ENCODE results near the gene FADS2. TPM values are rescaled to one million over a fixed set of nuclear protein-coding genes. Genes with fewer than 3 reads are reported as not detected.

Gene FADS2
- total RNA-seq, 1 experiment from 2014 or later = 17.1 TPM

DNA sequence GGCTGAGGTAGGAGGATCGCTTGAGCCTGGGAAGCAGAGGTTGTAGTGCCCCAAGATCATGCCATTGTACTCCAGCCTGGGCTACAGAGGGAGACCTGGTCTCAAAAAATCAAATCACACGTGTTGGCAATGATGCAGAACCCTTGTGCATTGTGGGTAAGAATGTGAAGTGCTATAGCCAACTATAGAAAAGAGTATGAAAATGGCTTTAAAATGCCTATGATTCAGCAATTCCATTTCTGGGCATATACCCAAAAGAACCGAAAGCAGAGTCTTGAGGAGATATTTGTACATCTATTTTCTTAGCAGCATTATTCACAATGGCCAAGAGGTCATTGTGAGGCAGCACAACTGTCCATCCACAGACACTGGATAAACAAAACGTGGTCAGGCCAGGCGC is 65.9 kb downstream of the FADS2 start:
- no peak overlapping the region for H3K9ac ChIP-seq (ENCODE audit: low read length)
- POLR2A ChIA-PET = no interaction called here
- H4K20me1 ChIP-seq (ENCODE audit: insufficient read depth) = no peaks in the 10 kb centered on the region
- no peaks in the 10 kb centered on the region for H3K9me2 ChIP-seq (ENCODE audit: insufficient read depth)
- CTCF ChIA-PET = no interaction called here
- H3K79me2 ChIP-seq (ENCODE audit: insufficient read depth, low read length) = no peaks in the 10 kb centered on the region; the same call in 1 of the 2 replicates
- H3K4me2 ChIP-seq (ENCODE audit: low read length) = no peak overlapping the region
- H3K9me3 ChIP-seq (ENCODE audit: control insufficient read depth in 1 of 2, insufficient read depth in 1 of 2, low read depth in 1 of 2, low read length in 2 of 2) = no peaks in the 10 kb centered on the region
- H3K4me3 ChIP-seq (replicated peaks in 1 of 2; ENCODE audit: low read depth in 1 of 2, low read length in 2 of 2) = no peak overlapping the region
- ATAC-seq (no peak), DNase-seq (ENCODE audit: low read depth, low spot score) (no peak)
- RAD21 ChIA-PET (ENCODE audit: low non-redundant PET in 1 of 2, low total read pairs in 2 of 2, uncharacterized antibody in 2 of 2, unreplicated experiment in 2 of 2) = no interaction called here
- no peak for TF ChIP-seq RAD21 (IDR thresholded peaks at IDR 0.05; ENCODE audit: low read depth)
- TF ChIP-seq, protein P1, sequence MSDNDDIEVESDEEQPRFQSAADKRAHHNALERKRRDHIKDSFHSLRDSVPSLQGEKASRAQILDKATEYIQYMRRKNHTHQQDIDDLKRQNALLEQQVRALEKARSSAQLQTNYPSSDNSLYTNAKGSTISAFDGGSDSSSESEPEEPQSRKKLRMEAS (IDR thresholded peaks at IDR 0.05) = no peak
- TF ChIP-seq TCF7L2 (IDR thresholded peaks at IDR 0.05; ENCODE audit: borderline replicate concordance, extremely low read depth, insufficient read depth, insufficient read length) = no peak
- no peak for TF ChIP-seq ZNF274 (IDR thresholded peaks at IDR 0.05; ENCODE audit: low read depth, low read length)
- no peak for TF ChIP-seq ELF1 (IDR thresholded peaks at IDR 0.05; ENCODE audit: borderline replicate concordance, low read depth)
- TF ChIP-seq YY1 (IDR thresholded peaks at IDR 0.05; ENCODE audit: extremely low read depth, insufficient replicate concordance, low read depth, low read length) = no peak
- no TSS peak for BruUV-seq (replicated peaks)
- H3K4me1 ChIP-seq (ENCODE audit: control insufficient read depth in 1 of 2, insufficient read depth in 2 of 2, low read length in 2 of 2) = peaks cover 16 to 24% of the 10 kb centered on the region in 2 experiments
- no peaks in the 10 kb centered on the region for H3K27me3 ChIP-seq (ENCODE audit: insufficient read depth, low read length)
- H3K27ac ChIP-seq (ENCODE audit: low read depth, low read length) = no peak overlapping the region
- intact Hi-C loops (cut with micrococcal nuclease) = no loop called here
- no peaks in the 10 kb centered on the region for H3K36me3 ChIP-seq (ENCODE audit: control insufficient read depth in 1 of 2, insufficient read depth in 2 of 2, low read length in 2 of 2)
- no peak overlapping the region for H2AFZ ChIP-seq (ENCODE audit: low read depth, low read length, poor library complexity, severe bottlenecking)

DNA sequence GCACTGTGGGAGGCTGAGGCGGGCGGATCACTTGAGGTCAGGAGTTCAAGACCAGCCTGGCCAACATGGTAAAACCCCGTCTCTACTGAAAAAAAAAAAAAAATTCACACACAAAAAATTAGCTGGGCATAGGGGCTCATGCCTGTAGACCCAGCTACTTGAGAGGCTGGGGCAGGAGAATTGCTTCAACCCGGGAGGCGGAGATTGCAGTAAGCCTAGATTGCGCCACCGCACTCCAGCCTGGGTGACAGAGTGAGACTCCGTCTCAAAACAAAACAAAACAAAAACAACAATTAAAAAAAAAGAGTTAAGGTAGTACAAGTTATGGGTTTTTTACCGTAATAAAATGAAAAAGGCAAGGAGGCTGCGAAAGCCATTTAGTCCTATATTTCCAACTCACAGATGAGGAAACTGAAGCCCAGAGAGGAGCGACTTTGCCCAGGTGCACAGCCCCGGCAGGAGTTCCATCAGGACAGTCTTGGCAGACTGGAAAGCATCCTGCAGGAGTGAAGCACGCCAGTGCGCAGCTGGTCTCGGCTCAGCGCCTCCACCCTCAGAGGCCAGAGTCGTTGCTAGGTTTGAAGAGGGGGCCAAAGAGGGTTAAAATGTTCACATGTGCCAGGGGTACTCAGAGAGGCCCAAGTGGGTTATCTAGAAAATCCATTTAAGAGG is 67.1 kb downstream of the FADS2 start:
- Histone ChIP-seq H3K4me2 (ENCODE audit: low read length) (no peak overlapping the region), H2AFZ (ENCODE audit: low read depth, low read length, poor library complexity, severe bottlenecking) (no peak overlapping the region), H4K20me1 (ENCODE audit: insufficient read depth) (no peaks in the 10 kb centered on the region), H3K27me3 (ENCODE audit: insufficient read depth, low read length) (no peaks in the 10 kb centered on the region), H3K36me3 (ENCODE audit: control insufficient read depth in 1 of 2, insufficient read depth in 2 of 2, low read length in 2 of 2) (no peaks in the 10 kb centered on the region), H3K27ac (ENCODE audit: low read depth, low read length) (no peak overlapping the region), H3K9me2 (ENCODE audit: insufficient read depth) (no peaks in the 10 kb centered on the region), H3K4me3 (replicated peaks in 1 of 2; ENCODE audit: low read depth in 1 of 2, low read length in 2 of 2) (no peak overlapping the region), H3K79me2 (ENCODE audit: insufficient read depth, low read length) (no peaks in the 10 kb centered on the region; the same call in 1 of the 2 replicates), H3K9ac (ENCODE audit: low read length) (no peak overlapping the region), H3K4me1 (ENCODE audit: control insufficient read depth in 1 of 2, insufficient read depth in 2 of 2, low read length in 2 of 2) (peaks cover 10 to 16% of the 10 kb centered on the region in 2 experiments), H3K9me3 (ENCODE audit: control insufficient read depth in 1 of 2, insufficient read depth in 1 of 2, low read depth in 1 of 2, low read length in 2 of 2) (no peaks in the 10 kb centered on the region)
- intact Hi-C loops (cut with micrococcal nuclease) = loop anchor here (5.0 kb wide), 1 partner anchor 67 kb away; no protein-coding TSS in a partner anchor
- POLR2A ChIA-PET = no interaction called here
- ATAC-seq (no peak), DNase-seq (ENCODE audit: low read depth, low spot score) (no peak)
- CTCF ChIA-PET = interaction anchor here (5.1 to 8.6 kb wide), 3 partner anchors 53 to 186 kb away, joined by 36 to 162 read pairs (median 134); partner anchors contain the start of gene BEST1
- RAD21 ChIA-PET (ENCODE audit: low non-redundant PET in 1 of 2, low total read pairs in 2 of 2, uncharacterized antibody in 2 of 2, unreplicated experiment in 2 of 2) = no interaction called here
- BruUV-seq (replicated peaks) = no TSS peak
- TF ChIP-seq SIN3A (IDR thresholded peaks at IDR 0.05; ENCODE audit: low read depth) (no peak), RAD21 (IDR thresholded peaks at IDR 0.05; ENCODE audit: low read depth) (no peak), ZNF274 (IDR thresholded peaks at IDR 0.05; ENCODE audit: low read depth, low read length) (no peak), EGR1 (IDR thresholded peaks at IDR 0.05; ENCODE audit: low read depth) (no peak), ZFX (IDR thresholded peaks at IDR 0.05) (no peak), YY1 (IDR thresholded peaks at IDR 0.05; ENCODE audit: extremely low read depth, insufficient replicate concordance, low read depth, low read length) (no peak), SRF (IDR thresholded peaks at IDR 0.05; ENCODE audit: low read depth) (no peak), CEBPB (IDR thresholded peaks at IDR 0.05; ENCODE audit: low read depth) (no peak)
- TF ChIP-seq, protein P1 (IDR thresholded peaks at IDR 0.05) = no peak
- TF ChIP-seq, protein P2, sequence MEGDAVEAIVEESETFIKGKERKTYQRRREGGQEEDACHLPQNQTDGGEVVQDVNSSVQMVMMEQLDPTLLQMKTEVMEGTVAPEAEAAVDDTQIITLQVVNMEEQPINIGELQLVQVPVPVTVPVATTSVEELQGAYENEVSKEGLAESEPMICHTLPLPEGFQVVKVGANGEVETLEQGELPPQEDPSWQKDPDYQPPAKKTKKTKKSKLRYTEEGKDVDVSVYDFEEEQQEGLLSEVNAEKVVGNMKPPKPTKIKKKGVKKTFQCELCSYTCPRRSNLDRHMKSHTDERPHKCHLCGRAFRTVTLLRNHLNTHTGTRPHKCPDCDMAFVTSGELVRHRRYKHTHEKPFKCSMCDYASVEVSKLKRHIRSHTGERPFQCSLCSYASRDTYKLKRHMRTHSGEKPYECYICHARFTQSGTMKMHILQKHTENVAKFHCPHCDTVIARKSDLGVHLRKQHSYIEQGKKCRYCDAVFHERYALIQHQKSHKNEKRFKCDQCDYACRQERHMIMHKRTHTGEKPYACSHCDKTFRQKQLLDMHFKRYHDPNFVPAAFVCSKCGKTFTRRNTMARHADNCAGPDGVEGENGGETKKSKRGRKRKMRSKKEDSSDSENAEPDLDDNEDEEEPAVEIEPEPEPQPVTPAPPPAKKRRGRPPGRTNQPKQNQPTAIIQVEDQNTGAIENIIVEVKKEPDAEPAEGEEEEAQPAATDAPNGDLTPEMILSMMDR (IDR thresholded peaks at IDR 0.05 in 2 of 3, conservative IDR thresholded peaks at IDR 0.05 in 1 of 3; ENCODE audit: borderline replicate concordance in 1 of 3, insufficient read depth in 1 of 3, low read depth in 2 of 3, low read length in 2 of 3) = no peak
- TF ChIP-seq, protein P3, sequence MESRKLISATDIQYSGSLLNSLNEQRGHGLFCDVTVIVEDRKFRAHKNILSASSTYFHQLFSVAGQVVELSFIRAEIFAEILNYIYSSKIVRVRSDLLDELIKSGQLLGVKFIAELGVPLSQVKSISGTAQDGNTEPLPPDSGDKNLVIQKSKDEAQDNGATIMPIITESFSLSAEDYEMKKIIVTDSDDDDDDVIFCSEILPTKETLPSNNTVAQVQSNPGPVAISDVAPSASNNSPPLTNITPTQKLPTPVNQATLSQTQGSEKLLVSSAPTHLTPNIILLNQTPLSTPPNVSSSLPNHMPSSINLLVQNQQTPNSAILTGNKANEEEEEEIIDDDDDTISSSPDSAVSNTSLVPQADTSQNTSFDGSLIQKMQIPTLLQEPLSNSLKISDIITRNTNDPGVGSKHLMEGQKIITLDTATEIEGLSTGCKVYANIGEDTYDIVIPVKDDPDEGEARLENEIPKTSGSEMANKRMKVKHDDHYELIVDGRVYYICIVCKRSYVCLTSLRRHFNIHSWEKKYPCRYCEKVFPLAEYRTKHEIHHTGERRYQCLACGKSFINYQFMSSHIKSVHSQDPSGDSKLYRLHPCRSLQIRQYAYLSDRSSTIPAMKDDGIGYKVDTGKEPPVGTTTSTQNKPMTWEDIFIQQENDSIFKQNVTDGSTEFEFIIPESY (IDR thresholded peaks at IDR 0.05; ENCODE audit: extremely low read depth, insufficient replicate concordance, low read length) = no peak
- TF ChIP-seq, protein P4, sequence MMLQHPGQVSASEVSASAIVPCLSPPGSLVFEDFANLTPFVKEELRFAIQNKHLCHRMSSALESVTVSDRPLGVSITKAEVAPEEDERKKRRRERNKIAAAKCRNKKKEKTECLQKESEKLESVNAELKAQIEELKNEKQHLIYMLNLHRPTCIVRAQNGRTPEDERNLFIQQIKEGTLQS (IDR thresholded peaks at IDR 0.05) = no peak

Data from HCT116 (cell line).